GM20431 (cell line): ENCODE data around the gene G6PC3.
"Not testable (repeated sequence)": the region's sequence is repeated elsewhere in the genome, so short reads cannot be mapped to it uniquely, and the experiment has no call there.

Experiments
- in situ Hi-C: fragments of 300-500 bp; cut with MseI, MboI; formaldehyde crosslinking; loops from one replicate; pipeline ENCODE4 v1.15.0; 2020; ENCODE audit warnings: low sequenced_read_pairs; ENCODE audit not compliant: unreplicated experiment

The G6PC3 gene

DNA sequence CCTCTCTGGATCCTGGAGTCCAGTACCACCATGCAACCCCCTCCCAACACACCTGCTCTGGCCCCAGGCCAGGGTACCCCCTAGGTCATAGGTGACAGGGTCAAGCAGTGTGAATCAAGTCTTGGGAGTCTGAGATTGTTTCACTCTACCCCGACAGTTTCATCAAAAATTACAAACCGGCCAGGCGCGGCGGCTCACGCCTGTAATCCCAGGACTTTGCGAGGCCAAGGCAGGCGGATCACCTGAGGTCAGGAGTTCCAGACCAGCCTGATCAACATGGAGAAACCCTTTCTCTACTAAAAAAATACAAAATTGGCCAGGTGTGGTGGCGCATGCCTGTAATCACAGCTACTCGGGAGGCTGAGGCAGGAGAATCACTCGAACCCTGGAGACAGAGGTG, 49.7 kb downstream of the G6PC3 start:
- in situ Hi-C loops, result not testable (repeated sequence)

DNA sequence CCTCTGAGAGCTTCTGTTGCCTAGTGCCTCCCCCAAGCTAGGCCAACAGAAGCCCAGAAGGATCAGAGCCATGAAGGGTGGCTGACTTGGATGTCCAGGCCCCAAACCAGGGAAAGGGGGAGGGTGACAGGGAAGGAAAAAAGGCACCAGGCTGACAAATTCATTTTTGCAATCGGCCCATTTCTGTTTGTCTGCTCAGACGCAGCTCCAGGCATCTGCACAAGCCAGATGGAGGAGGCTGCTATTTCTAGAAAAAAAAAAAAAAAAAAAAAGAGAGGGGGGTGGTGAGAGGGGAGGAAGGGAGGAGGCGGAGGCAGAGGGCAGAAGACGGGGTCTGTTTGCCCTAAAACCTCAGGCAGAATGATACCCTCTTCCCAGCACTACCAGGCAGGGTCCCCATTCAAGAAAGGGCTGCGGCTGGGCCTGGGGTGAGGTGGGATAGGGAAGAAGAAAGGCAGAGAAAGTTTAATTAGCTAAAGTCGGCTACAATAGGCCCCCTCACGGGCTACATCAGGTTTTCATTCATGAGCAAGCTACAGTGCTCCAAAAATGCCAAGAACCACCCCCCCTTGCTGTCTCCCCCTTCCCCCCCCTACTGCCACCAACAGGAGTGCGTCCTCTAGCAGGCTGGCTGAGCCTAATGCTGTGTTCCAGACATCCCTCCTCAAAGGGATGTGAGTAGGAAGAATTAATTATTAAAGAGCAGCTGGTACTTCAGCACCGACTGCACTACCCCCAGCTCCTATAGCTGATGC, 50.5 kb downstream of the G6PC3 start:
- in situ Hi-C loops, result no loop called here

DNA sequence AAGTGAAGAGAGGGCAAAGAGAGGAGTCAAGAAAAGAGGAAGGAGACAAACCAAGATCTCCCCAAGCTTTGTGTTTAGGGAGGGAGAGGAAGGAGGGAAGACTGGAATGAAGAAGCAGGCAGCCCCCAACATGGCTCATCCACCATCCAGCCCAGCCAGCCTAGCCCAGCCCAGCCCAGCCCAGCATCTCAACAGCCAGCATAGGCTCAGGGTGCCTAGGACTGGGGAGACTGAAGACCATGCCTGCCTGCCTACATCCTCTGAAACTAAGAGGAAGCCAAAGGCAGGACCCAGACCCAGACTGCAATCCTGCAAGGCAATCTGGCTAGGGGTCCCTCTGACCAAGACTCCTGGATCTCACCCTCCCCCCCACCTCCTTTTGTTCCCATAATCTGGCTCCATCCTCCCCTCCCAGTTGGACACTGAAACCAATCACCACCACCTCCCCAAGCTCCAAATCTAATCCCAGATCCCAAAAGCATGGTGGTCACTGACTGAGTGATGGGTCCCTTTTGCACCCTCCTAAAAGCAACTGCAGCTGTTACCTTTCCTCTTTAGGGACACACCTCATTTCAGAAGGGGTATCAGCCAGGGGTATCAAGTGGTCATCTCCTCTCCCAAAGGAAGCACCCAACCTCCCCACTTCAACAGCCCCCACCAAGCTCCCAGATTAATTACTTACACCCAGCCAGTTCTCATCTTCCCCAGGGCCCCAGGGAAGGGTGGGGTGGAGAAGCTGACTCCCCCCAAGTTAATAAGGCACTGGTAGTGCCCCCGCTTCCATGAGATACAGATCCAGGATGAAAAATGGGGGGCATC, 51.7 kb downstream of the G6PC3 start:
- in situ Hi-C loops, result no loop called here

DNA sequence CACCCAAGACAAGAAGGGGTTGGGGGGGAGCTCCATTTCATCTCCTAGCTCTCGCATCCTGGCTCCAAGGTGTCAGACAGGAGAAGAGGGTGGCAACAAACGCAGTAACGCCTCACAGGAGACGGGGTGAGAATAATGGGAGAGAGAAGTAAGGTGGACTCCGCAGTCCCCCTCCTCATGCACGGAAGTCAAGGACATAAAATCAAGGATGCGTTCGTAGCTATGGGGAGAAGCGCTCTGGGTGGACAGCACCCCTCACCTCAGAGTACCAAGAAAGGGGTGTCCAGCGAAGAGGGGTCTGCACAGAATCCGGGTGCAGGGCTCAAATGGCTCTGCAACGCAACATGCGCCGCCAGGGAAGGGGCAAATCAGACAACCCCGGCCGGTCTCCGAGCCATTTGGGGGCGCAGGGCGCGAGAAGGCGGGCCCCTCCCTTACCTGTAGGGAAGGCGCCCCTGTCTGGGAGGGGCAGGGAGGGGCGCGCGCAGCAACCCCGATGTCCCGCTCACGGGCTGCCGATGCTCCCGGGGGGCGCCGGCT, 52.4 kb downstream of the G6PC3 start:
- in situ Hi-C loops, result no loop called here

DNA sequence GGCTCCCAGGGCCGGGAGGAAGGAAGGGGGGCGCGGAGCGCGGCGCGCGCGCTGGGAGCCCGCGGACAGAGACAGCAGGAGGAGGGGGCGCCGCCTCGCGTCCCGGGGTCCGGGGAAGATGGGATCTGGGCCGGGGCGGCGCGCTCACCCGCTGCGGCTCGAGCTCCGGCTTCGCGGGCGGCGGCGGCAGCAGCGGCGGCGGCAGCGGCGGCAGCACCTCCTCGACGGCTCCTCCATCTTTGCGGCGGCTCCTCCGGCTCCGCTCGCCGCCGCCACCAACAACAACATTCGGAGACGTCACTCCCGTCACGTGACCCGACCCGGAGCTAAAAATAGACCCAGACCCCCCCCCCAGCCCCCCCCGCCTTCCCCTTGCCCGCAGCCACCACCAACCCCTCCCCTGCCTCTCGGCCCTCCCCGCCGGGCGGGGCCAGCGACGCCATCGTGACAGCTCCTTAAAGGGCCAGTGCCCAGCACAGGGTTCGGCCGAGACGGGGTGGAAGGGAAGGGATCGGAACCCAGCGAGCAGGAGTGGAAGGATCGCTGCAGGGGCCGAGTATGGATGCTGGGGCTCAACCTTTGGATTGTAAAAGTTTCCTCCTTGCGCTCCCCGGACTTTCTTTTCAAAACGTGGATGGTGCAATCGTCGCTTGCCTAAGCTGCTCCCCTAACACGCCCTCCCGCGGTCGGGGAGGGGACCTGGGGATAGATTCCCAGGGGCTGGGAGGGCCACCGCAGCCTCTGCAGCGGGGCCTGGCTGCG, 53.0 kb downstream of the G6PC3 start, which contains the start of gene HDAC5:
TSS of gene HDAC5 (minus strand) at position 286 of the 762 bp plus-strand sequence. CDS start 6,126 bp downstream, outside the sequence.
- in situ Hi-C loops, result no loop called here

DNA sequence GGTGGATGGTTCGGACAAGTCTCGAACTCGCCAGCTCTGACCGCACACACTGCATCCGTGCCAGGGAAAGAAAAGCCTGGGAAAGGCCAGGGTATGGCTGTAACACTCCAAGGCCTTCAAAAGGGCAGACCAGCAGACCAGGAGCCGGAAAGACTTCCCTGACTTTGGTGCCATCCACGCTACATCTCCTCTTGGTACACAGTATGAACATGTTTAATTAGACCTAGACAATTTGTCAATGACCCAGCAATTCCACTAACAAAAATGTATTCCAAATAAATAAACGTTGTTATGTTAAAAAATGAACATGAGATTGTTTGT, 53.5 kb downstream of the G6PC3 start:
- in situ Hi-C loops, result no loop called here
